ENCODE results near the gene FGD4. TPM values are rescaled to one million over a fixed set of nuclear protein-coding genes. Genes with fewer than 3 reads are reported as not detected.
A peak's percentile ranks its signal among the peaks of the same experiment; 100 is the strongest.

Gene FGD4
- total RNA-seq, 1 donor from 2014 or later = 55.6 TPM

DNA sequence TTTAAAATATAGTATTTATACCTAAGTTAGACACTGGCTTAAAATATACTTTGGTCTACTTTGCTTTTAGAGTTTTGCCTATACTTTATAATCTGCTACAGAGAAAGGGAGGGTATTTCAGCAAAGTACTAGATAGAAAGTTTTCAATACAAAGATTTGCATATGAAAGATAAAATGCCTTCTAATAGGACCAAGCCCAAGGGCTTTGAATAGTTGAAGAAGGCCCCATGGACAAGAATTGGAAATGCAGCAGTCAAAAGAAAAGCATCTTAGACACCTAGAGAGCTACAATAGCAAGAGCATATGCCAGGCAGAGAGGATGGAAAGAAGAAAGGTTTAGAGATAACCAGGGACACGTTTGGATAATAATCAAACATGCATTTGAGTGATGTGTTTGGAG, 196.7 kb downstream of the FGD4 start:
- Histone ChIP-seq H3K36me3 (peaks cover 22% of the 10 kb centered on the region), H3K27me3 (ENCODE audit: low read depth) (no peaks in the 10 kb centered on the region), H3K9me3 (no peaks in the 10 kb centered on the region), H3K4me3 (no peak overlapping the region), H3K4me1 (no peaks in the 10 kb centered on the region), H3K27ac (no peak overlapping the region)
- no peak for DNase-seq
- intact Hi-C loops (cut with DNase I) = no loop called here
- TF ChIP-seq, protein P1, sequence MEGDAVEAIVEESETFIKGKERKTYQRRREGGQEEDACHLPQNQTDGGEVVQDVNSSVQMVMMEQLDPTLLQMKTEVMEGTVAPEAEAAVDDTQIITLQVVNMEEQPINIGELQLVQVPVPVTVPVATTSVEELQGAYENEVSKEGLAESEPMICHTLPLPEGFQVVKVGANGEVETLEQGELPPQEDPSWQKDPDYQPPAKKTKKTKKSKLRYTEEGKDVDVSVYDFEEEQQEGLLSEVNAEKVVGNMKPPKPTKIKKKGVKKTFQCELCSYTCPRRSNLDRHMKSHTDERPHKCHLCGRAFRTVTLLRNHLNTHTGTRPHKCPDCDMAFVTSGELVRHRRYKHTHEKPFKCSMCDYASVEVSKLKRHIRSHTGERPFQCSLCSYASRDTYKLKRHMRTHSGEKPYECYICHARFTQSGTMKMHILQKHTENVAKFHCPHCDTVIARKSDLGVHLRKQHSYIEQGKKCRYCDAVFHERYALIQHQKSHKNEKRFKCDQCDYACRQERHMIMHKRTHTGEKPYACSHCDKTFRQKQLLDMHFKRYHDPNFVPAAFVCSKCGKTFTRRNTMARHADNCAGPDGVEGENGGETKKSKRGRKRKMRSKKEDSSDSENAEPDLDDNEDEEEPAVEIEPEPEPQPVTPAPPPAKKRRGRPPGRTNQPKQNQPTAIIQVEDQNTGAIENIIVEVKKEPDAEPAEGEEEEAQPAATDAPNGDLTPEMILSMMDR (IDR thresholded peaks at IDR 0.05) = no peak
- ATAC-seq = no peak

DNA sequence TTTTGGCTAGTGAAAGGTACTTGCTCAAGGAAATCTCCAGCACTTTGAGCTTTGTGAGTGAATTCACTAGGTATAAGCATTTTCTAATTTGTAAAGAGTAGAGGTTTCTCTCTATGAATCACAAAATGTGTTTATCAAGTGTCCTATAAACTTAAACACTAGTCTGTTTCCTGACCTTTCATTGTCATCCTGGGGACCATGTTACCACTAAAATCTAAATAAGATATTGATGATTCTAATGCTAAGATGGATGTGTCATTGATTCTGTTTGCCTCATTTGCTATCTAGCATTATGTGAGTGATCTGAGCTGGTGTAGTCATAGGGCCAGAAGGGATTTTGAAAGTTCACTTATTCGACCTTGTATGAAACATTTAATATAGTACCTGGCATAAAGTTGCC, 199.3 kb downstream of the FGD4 start:
- intact Hi-C loops (cut with DNase I) = no loop called here
- H3K4me1 ChIP-seq = no peaks in the 10 kb centered on the region
- H3K9me3 ChIP-seq = no peaks in the 10 kb centered on the region
- no peaks in the 10 kb centered on the region for H3K27me3 ChIP-seq (ENCODE audit: low read depth)
- peaks cover 39% of the 10 kb centered on the region for H3K36me3 ChIP-seq
- H3K27ac ChIP-seq = no peak overlapping the region
- TF ChIP-seq, protein P1 (IDR thresholded peaks at IDR 0.05) = no peak
- H3K4me3 ChIP-seq = no peak overlapping the region
- ATAC-seq = no peak
- DNase-seq = no peak

DNA sequence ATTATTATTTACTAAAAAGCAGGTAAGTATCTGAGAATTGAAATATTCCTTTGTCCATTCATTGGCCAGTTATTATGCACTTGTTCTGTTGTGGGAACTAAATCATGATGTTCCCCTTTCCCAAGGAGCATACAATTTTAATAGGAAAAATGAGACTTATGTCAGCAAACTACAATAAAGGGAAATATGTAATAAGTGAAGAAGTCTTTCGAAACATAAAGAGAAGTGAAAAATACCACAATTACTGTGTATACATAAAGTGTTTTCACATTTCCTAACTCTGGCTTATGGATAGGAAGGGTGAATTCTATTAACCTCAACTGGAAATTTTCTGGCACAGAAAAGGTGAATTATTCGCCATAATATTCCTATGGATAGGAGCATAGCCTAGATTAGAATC, 201.3 kb downstream of the FGD4 start:
- H3K4me1 ChIP-seq = peaks cover 8% of the 10 kb centered on the region
- ATAC-seq (peak in 1 of 2 donors; percentile 31), DNase-seq (no peak)
- H3K27me3 ChIP-seq (ENCODE audit: low read depth) = no peaks in the 10 kb centered on the region
- no peaks in the 10 kb centered on the region for H3K9me3 ChIP-seq
- intact Hi-C loops (cut with DNase I) = no loop called here
- TF ChIP-seq, protein P1 (IDR thresholded peaks at IDR 0.05) = no peak
- H3K36me3 ChIP-seq = peaks cover 51% of the 10 kb centered on the region
- no peak overlapping the region for H3K27ac ChIP-seq
- no peak overlapping the region for H3K4me3 ChIP-seq

DNA sequence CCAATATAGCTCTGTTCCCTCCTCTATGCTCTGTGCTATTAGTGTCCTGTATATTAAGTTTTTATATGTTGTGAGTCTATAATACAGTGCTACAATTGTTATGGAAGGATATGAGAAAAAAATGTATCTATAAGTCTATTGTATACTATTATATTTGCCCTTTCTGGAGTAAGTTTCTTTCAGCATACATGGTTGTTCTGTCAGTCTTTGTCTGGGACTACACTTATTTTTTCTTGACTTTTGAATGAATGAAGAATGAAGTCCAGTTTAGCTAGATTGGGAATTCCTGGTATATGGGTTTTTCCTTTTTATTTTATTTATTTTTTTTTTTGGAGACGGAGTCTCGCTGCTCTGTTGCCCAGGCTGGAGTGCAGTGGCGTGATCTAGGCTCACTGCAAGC, 203.7 kb downstream of the FGD4 start:
- ATAC-seq (no peak), DNase-seq (no peak)
- Histone ChIP-seq H3K4me1 (peaks cover 8% of the 10 kb centered on the region), H3K27me3 (ENCODE audit: low read depth) (no peaks in the 10 kb centered on the region), H3K36me3 (peaks cover 70% of the 10 kb centered on the region), H3K9me3 (no peaks in the 10 kb centered on the region), H3K4me3 (no peak overlapping the region), H3K27ac (no peak overlapping the region)
- intact Hi-C loops (cut with DNase I) = no loop called here
- TF ChIP-seq, protein P1 (IDR thresholded peaks at IDR 0.05) = no peak

DNA sequence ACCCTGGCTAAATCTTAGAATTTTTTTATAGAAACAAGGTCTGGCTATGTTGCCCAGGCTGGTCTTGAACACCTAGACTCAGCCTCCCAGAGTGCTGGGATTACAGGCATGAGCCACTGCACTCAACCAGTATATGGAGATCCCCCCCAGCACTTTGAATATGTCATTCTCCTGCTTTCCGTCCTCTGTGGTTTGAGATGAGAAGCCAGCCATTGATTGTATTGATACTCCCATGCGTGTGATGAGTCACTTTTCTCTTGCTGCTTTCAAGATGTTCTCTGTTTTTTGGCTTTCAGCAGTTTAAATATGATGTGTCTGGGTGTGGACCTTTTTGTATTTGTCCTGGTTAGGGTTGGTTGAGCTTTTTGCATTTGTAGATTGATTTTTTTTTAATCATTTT, 204.5 kb downstream of the FGD4 start:
- Histone ChIP-seq H3K4me1 (peaks cover 8% of the 10 kb centered on the region), H3K27ac (no peak overlapping the region), H3K9me3 (no peaks in the 10 kb centered on the region), H3K36me3 (peaks cover 73% of the 10 kb centered on the region), H3K4me3 (no peak overlapping the region), H3K27me3 (ENCODE audit: low read depth) (no peaks in the 10 kb centered on the region)
- TF ChIP-seq, protein P1 (IDR thresholded peaks at IDR 0.05) = no peak
- ATAC-seq (no peak), DNase-seq (no peak)
- intact Hi-C loops (cut with DNase I) = no loop called here

DNA sequence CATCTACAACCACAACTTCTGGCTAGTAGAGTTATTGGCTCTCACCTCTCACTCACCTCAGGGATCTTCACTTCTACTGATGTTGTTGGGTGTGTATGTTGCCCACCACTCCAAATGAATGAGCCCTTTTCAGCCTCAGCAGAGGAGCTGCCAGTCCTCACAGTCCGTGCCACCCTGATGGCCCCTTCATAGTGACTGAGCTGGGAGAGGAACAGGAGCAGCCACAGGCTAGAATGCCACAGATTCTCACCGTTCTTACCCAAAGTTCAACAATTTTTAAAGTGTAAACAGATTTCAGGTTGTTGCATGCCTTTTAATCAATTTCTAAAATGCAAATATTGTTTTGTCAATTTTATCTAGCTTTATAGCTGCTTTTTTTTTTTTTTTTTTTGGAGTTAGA, 205.2 kb downstream of the FGD4 start:
- no peak for ATAC-seq
- no peak for DNase-seq
- intact Hi-C loops (cut with DNase I) = no loop called here
- Histone ChIP-seq H3K27ac (no peak overlapping the region), H3K4me1 (peaks cover 8% of the 10 kb centered on the region), H3K36me3 (peaks cover 79% of the 10 kb centered on the region), H3K4me3 (no peak overlapping the region), H3K27me3 (ENCODE audit: low read depth) (no peaks in the 10 kb centered on the region), H3K9me3 (no peaks in the 10 kb centered on the region)
- TF ChIP-seq, protein P1 (IDR thresholded peaks at IDR 0.05) = no peak
